HTR-8/SVneo (cell line): ENCODE data around the gene SGPL1.

Experiments
- DNase-seq: peaks from one replicate; pipeline ENCODE4 v3.0.0; 2011; ENCODE audit warnings: low spot score, mixed read lengths; ENCODE audit not compliant: insufficient read length
- FAIRE-seq: peaks from 2 replicates; lab custom pipeline; 2011; peaks lifted over from hg19 to GRCh38; lab: Jason Lieb, UNC

SGPL1 gene

DNA sequence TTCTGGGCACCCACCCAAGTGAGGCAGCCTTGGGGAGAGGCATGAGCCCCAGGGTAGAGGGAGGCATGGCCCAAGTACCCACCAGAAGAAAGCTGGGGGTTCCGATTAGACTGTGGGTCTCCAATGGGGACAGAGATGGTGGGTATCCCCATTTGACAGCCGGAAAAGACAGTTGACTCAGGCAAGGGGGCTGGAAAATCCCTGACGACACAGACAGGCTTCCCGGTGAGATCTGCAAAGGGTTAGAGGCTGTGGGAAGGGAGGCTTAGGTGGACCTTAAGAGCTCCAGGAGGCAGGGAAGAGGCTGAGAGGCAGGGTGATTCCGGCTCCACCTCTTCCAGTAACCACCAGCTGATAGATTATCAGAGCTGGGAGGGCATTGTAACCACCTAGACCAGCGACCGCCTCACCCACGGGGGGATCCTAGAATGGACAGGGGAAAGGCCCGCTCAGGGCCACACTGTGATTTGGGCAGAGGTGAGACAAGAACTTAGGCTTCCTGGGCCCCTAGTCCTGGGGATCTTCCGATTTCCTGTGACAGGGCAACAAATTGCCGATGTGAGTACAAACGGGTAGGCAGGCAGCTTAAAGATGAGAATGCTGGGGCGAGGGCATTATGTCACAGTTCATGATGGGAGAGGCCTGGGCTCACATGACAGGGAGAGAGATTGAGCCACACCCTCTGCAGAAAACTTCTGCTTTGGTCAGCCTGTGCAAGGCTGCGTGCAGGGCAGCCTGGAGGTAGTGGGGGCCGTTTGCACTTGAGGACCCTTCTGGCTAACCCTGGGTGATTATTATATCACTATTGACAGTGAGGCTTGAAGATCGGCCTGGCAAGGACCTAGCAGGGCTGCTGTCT lies 36.0 kb upstream of the SGPL1 start:
- FAIRE-seq = no peak

DNA sequence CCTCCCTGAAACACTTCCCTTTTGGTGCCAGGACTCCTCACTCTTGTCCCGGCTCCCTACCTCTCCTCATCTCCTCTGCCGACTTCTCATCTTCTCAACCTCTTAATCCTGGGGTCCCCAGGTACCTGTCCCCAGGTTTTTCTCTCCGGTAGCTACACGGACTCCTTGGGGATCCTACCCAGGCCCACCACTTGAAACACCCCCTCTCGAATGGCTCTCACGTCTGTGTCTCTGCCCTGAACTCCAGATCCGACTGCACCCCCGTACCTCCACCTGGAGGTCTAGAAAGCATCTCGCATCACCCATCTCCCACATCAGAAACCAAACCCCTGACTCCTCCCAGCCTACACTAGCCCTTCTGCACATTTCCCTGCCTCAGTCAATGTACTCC lies 35.4 kb upstream of the SGPL1 start:
- FAIRE-seq (no peak), DNase-seq (no peak)

More for the DNA sequence above, 36.0 kb upstream of the SGPL1 start:
- no peak for DNase-seq

DNA sequence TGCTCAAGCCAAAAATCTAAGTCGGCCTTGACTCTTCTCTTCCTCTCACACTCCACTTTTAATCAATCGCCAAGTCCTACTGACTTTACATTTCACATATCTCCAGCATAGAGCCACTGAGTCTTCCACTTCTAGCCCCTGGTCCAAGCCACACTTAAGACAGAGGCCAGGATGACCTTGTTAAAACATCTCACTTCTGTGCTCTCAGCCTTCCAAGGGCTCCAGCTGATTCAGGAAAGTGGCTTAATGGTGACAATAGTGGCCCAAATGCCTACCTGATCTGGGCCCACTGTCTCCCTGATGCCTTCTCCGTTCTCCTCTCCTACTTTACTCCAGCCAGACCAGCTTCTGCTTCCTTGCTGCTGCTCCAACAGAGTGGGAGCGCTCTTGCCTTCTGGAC lies 35.0 kb upstream of the SGPL1 start:
- no peak for DNase-seq
- no peak for FAIRE-seq

DNA sequence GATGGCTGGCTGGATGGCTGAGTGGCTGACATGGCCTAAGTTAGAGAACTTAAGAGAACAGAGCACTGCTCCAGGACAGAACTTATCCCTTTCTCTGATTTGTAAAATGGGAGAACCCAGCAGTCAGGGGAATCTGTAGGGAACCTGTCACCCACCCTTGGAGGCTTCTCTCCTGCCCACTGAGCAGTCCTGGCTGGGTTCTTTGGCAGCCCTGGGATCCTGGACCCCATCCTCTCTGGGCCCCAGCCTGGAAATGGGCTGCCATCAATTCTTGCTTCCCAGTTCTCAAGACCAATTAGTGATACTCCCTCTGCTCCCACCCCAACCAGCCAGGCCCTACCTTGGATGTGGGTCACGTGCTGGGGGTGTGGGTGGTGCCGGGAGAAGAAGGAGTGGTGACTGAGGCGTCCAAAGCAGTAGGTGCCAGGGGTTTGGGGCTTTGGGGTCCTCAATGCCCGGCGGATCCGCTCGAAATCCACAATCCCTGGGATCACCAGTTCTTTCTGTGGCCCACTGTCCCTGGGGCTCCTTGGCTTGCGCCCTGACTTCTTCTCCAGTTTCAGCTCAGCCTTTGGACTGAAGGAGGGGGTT lies 34.2 kb upstream of the SGPL1 start:
- DNase-seq (no peak), FAIRE-seq (no peak)

DNA sequence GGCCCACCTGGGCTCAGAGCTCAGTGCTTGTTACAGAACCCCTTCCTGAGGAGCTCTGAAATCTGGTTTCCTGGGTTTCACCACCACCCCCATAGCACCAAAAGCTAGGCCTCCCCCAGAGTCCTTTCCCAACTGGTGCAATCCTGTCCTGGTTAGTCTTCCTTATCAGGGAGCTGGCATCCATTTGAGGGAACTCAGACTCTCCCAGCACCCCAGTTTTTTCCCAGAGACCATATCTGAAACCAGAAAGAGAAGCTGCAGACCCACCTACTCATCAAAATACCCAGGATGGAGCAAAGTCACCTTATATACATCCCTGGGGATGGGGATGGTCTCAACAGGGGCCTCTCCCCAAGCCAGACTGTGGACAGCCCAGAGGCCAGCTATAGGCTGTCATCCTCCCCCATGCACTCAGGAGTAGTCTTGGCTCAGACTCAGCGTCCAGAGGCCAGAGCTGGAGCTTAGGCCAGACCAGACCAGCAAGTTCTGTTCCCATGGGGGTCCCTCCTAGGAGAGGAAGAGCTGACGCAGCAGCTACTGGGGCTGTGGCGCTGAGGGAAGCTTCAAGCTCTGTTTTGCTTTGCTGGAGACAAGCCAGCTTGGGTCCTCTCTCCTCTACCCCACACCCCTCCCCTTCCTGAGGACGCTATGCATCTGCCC lies 33.5 kb upstream of the SGPL1 start:
- DNase-seq = no peak
- FAIRE-seq = no peak

DNA sequence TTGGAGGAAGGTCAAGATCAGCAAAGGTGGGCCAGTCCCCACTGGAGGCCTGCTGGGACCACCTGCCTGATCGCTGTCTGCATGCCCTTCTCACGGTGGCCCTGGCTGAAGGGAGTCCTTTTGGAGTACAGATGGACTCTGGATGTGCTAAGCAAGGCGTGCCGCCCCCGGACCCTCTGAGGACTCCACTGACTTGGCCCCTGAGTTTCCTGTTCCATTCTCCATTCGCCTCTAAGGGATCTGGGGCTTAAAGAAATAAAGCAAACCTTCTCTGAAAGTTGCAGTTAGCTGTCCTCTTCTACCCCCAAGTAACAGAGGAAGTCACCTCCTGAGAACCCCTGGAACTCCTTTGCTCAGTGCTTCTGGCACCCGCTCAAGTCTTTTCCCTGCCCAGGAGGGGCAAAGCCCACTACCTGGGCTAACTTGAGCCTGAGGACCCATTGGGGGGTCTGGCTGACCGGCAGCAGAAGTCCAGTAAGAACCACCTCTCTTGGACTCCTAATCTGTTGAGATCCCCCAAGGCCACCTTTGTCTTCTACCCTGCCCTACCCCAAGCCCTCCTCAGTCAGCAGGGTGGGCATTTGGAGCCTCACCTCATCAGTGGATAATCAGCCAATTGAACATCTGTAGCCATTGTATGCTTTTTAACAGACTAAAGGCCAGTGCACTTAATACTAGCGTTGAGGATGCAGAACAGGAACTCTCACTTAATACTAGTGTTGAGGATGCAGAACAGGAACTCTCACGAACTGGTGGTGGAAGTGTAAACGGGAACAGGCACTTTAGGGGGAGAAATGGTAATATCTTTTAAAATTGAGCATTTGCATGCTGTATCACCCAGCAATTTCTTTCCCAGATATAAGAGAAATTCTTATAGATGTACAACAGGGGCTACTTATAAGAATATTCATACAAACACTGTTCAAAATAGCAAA lies 32.7 kb upstream of the SGPL1 start:
- DNase-seq (no peak), FAIRE-seq (no peak)

DNA sequence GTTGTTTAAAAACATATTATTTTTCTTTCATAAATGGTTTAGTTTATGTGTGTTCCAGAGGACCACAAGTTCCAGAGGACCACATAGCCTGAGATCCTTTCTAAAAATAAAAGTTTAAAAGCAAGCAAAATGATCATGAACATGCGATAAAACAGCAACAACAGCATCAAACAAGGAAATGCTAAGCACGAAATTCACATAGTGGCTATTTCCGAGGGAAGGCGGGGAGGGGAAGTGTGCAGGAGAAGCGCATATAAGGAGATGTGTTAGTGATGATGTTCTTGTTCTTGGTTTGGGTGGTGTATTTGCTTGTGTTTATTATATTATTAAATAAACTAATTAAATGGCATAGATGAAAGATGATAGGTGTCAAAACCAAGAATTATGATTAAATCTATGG lies 31.7 kb upstream of the SGPL1 start:
- DNase-seq (no peak), FAIRE-seq (no peak)

DNA sequence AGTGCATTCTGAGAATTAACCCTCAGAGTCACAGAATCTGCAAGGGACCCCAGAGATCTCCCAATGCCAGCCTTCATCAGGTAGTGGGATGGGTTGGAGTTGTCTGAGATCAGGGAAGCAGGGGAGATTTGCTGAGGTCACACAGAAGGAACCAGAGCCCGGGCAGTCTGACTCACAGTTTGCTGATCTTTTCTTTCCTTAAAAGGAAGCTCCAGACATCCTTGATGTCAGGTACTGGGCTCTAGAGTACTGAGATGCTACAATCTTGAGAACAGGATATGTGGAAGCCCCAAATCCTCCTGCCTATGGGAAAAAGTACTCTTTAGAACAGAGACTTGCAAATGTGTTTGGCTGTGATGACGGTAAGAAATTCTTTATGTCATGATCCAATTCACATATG lies 31.3 kb upstream of the SGPL1 start:
- DNase-seq (no peak), FAIRE-seq (no peak)

DNA sequence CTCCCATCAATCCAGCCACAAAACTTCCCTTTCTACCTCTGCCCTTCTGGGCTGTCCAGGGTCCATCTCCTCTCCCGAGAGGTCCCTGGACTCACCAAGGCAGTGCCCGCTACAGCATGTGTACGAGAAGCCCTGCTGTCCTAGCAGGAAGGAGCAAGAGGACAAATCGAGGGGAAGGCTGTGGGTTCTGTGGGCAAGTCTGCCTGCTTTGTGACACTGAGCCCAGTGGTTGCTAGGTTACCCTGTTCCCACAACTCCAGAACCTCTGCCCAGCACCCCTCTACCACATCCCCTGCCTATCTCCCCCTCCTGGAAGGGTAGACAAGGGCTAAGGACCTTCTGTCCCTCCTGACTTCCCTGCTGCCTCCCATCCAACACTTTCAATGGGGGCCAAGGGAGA lies 30.6 kb upstream of the SGPL1 start, which contains the start of gene TBATA:
TSS of gene TBATA (minus strand) at position 188 of the 400 bp plus-strand sequence. CDS start 1,998 bp downstream, outside the sequence.
- DNase-seq (no peak), FAIRE-seq (no peak)

DNA sequence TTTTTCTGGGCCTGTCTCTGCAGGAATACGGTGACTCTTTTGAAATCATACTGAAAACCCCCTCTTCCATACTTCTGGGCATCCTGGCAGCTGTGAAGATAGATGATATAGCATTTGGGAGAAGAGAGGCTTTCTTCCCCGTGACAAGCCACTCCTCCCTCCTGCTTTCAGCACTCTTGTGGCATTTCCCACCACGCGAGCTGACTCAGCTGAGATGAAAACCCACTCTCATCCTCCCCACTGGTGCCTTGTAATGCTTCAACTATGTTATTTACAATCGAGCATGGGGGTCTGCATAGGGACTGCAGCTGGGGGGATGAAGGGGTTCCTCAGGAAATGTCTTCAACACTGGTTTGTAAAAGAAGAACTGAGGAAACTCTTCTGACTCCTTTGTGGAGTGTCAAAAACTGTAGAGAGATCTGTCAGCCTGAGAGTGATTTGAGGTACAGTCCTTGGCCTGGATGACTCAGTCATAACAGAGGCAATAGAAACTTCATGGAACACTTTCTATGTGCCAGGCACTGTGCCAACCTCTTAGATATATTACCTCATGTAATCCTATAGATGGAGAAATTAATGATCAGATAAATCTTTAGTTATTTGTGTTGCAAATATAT lies 28.8 kb upstream of the SGPL1 start:
- FAIRE-seq (no peak), DNase-seq (no peak)

DNA sequence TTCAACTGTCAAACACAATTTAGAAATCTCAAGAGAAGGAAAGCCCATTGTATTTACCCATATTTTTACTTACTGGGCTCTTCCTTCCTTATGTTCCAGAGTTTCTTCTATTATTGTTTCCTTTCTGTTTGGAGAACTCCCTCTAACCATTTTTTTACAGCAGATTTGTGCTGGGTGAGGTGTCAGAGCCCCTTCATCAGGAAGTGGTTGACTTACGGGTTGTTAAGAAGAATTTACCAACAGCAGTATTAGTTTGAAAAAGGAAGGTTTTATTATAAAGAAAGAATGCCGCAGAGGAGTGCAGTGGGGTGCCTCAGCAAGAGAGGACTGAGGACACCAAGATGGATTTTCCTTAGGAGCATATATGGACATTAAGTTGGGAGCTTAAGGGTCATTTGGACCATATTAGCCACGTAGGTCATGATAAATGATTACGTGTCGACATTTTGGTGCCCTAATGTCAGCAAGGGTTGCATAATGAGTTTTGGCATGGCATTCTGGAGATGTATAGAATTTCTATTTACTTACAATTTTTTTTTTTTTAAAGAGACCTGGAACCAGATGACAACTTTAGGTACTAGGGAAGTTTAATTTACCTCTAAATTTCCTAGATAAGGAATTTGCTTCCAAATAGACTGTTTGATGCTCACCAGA lies 24.2 kb upstream of the SGPL1 start:
- DNase-seq = no peak
- FAIRE-seq = no peak

DNA sequence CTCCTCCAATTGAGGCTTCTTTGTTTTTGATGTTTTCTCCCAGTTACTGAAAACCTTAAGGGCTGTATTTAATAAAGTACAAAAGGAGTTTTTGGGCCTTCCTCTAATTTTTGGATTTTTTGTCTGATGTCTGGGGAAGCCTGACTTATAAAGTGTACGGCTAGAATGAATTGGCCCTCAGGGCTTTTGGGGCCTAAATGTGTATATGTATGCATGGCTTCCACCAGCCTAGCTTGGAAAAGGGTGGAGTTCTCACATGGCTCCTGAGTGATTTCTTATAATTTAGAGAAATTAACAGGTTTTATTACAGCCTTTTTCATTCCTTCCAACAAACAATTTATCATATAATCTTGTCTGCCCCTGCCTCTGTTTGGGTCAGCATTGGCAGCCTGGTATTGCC lies 20.1 kb upstream of the SGPL1 start:
- FAIRE-seq = no peak
- no peak for DNase-seq

DNA sequence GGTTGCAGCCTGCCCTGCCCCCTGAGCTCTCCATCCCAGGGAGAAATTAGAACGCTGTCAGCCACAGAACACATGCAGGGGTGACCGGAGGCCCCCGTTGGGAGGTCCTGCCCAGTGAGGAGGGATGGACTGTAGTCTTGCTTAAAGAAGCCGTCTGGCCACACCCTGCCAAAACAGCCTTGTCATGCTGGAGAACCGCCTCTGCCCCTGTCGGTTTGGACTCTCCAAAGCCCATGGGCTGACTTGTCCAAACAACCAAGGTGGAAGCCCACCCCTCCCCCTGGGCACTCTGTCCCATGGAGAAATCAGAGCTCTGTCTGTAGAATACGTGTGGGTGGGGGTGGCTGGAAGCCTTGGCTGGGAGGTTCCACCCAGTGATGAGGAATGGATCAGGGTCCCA lies 17.9 kb upstream of the SGPL1 start:
- no peak for DNase-seq
- no peak for FAIRE-seq

DNA sequence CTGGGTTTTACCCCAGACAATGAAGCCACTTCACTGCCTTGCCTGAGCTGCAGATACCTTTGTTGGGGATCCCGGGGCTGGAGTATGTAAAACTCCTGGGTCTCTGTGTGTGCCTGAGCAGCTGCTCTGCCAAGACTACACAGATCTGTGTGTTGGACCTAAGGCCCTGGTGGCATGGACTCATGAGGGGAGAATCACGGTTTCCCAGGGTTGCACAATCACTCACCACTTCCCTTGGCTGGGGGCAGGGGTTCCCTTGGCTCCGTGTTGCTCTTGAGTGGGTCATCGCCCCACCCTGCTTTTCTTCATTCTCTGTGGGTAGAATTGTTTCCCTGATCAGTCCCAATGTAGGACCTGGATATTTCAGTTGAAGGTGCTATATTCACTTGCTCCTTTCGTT lies 16.6 kb upstream of the SGPL1 start:
- FAIRE-seq = no peak

DNA sequence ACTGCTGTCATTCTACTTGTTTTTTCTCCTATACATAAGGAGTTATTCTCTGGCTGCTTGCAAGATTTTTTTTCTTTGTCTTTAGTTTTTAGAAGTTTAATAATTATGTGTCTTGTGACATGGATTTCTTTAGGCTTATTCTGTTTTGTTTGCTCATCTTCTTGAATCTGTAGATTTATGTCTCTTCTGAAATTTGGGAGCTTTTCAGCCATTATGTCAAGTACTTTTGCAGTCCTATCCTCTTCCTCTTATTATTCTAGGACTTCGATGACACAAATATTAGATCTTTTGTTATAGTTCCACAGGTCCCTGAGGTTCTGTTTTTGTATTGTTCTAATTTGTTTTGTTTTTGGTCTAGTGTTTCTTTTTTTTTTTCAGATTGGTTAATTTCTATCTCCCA lies 13.9 kb upstream of the SGPL1 start:
- DNase-seq (no peak), FAIRE-seq (no peak)

More for the DNA sequence above, 16.6 kb upstream of the SGPL1 start:
- no peak for DNase-seq

DNA sequence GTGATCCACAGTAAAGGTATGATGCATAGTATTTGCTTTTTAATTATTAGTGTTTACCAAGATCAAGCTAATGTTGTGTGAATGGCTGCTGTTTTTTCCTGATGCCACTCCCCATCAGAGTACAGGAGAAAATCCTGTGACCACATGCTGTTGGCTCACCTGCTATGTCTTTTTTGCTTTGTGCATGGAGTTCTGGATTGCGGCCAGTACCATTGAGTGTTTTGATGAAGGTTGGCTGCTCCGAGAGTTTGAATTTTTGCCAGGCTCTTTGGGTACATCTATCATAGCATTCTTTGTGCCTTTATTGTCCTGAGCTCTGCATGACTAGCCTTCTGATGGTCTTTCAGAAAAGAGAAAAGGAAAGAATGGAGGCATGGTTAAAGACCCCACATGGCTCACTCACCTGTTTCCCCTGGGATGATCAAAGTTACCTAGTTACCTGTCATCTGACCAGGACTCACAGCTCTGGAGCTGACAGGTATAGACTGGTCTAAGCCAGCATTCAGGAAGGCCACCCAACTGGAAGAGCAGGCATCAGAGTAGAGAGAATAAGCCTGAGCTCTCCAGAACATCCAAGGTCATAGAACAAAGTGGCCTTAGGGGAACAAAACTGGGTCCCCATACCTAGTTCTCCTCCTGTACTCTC lies 11.8 kb upstream of the SGPL1 start:
- DNase-seq (no peak), FAIRE-seq (no peak)

DNA sequence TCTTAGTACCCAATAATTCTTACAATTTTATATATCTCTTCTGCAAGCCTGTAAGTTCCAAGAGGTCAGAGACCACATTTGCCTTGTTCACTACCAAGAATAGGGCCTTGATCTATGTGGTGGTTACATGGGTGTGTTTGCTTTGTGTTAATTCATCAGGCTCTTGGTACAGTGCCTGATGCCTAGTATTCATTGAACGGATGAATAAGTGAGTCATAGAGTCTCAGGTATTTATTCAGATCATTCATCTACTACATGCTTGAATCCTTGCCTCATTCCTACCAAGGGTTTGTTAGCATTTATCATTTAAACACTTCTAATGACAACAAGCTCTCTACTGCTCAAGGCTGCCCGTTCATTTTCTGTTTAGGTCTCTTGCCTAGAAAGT lies 11.3 kb upstream of the SGPL1 start:
- no peak for DNase-seq

DNA sequence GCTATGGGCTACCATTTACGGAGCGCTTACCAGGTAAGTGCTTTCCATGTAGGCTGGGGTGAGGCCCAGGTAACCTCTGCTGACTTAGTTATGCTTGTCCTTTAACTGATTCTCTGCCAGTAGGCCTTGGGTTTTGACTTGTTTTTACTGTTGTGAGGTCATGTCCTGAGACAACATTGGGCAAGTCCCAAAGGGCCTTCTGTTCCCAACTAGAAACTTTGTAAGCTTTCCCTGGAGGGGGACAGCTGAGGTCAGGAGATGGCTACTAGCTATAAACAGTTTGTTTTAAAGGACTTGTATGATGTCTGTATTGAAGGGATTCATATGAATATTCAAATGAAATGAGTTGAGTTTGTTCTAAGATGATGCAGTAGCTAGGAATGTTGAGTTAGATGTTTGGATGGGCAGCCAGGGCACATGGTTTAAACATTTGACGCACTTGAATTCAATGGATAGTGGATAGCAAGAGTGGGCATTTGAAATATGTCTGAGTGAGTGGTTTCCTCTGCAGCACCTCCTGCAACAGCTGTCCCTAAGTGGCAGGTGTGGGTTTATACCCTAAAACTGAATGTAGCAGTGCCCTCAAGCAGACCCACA lies 10.0 kb upstream of the SGPL1 start:
- FAIRE-seq = no peak

More for the DNA sequence above, 11.3 kb upstream of the SGPL1 start:
- no peak for FAIRE-seq

More for the DNA sequence above, 10.0 kb upstream of the SGPL1 start:
- no peak for DNase-seq
